ENCODE results near the gene PLA2G5. TPM values are rescaled to one million over a fixed set of nuclear protein-coding genes. Genes with fewer than 3 reads are reported as not detected.

Gene PLA2G5
- total and polyA plus RNA-seq, 2 of the 8 experiments (the other 6 are each of a cell fraction or from before 2014, with no cell fraction given): 0.05 TPM; not detected in 1

- H3K4me2 ChIP-seq (ENCODE audit: insufficient read depth in 1 of 2, low read depth in 2 of 2, low read length in 2 of 2): no peak overlapping the region
- no peak overlapping the region for H3K4me3 ChIP-seq (ENCODE audit: extremely low read depth in 1 of 4, insufficient read depth in 2 of 4, low read depth in 3 of 4, low read length in 4 of 4)
- H4K8ac ChIP-seq (ENCODE audit: extremely low read depth, insufficient read depth, low read length): no peak overlapping the region
- H2BK20ac ChIP-seq (ENCODE audit: low read length): no peak overlapping the region
- H3K36me3 ChIP-seq (ENCODE audit: control insufficient read depth in 2 of 4, insufficient read depth in 4 of 4, low read length in 3 of 4): no peaks in the 10 kb centered on the region
- 97% methylated on average over 2 of the region's 2 CpGs; no CpG with 5 or more reads in 1 of the 2 experiments for WGBS, 2 experiments (ENCODE audit: extremely low coverage in 1 of 2, insufficient coverage in 1 of 2, insufficient read length in 1 of 2, insufficient replicate concordance in 2 of 2, low coverage in 1 of 2, low lambda C conversion rate in 2 of 2, missing lambda C conversion rate in 1 of 2)
- H2BK120ac ChIP-seq (replicated peaks; ENCODE audit: low read depth, low read length): no peak overlapping the region
- FAIRE-seq: no peak
- no peak overlapping the region for H2BK12ac ChIP-seq (ENCODE audit: low read depth, low read length)
- H3K27ac ChIP-seq (ENCODE audit: low read depth, low read length): no peak overlapping the region
- no peak overlapping the region for H3K4ac ChIP-seq (replicated peaks; ENCODE audit: insufficient read length, low read depth, low read length)
- no peaks in the 10 kb centered on the region for H4K20me1 ChIP-seq (replicated peaks in 1 of 2; ENCODE audit: control insufficient read depth in 1 of 2, insufficient read depth in 2 of 2, low read length in 2 of 2)
- no peak overlapping the region for H3K14ac ChIP-seq (ENCODE audit: insufficient read length)
- H3K9ac ChIP-seq (replicated peaks in 1 of 4; ENCODE audit: extremely low read depth in 1 of 4, low read depth in 3 of 4, low read length in 3 of 4): no peak overlapping the region
- H2BK15ac ChIP-seq (ENCODE audit: low read length): no peak overlapping the region
- no peak overlapping the region for H4K5ac ChIP-seq (ENCODE audit: insufficient read length, low read depth, low read length)
- no peak overlapping the region for H2AFZ ChIP-seq (ENCODE audit: low read length)
- no peaks in the 10 kb centered on the region for H3K79me2 ChIP-seq (ENCODE audit: control insufficient read depth in 1 of 2, insufficient read depth in 2 of 2, low read length in 2 of 2)
- no peak overlapping the region for H2BK5ac ChIP-seq (ENCODE audit: low read depth, low read length)
- H2AK5ac ChIP-seq (ENCODE audit: low read depth, low read length): no peak overlapping the region
- H3K23ac ChIP-seq (ENCODE audit: insufficient read length): no peak overlapping the region
- H3K4me1 ChIP-seq (replicated peaks in 1 of 4; ENCODE audit: control insufficient read depth in 3 of 4, insufficient read depth in 4 of 4, low read length in 3 of 4): no peaks in the 10 kb centered on the region
- DNase-seq (ENCODE audit: low read depth in 1 of 2, low spot score in 2 of 2): no peak
- no peaks in the 10 kb centered on the region; a peak in 1 of 7 replicates for H3K27me3 ChIP-seq (replicated peaks in 1 of 4; ENCODE audit: control insufficient read depth in 3 of 4, extremely low read depth in 1 of 4, insufficient read depth in 3 of 4, low read length in 3 of 4)
- H3K9me3 ChIP-seq (ENCODE audit: insufficient read depth in 2 of 2, low read depth in 1 of 2, low read length in 1 of 2): 0 out of 4 replicates have a peak, but pooled peaks cover 0 to 2% of the 10 kb centered on the region in 2 experiments
- H3K56ac ChIP-seq (replicated peaks; ENCODE audit: insufficient read length, low read depth, low read length): no peak overlapping the region
- H3K23me2 ChIP-seq (ENCODE audit: low read depth, low read length): no peaks in the 10 kb centered on the region
- H3K18ac ChIP-seq (ENCODE audit: extremely low read depth, low read length): no peak overlapping the region
- POLR2A ChIA-PET (ENCODE audit: partially characterized antibody): no interaction called here
- CTCF ChIA-PET (ENCODE audit: partially characterized antibody): no interaction called here
- H4K91ac ChIP-seq (replicated peaks; ENCODE audit: insufficient read length, low read length): no peak overlapping the region
- H3K79me1 ChIP-seq (ENCODE audit: low read depth, low read length): no peaks in the 10 kb centered on the region
- TF ChIP-seq NRF1 (IDR thresholded peaks at IDR 0.05; ENCODE audit: low read depth, low read length): no peak
- TF ChIP-seq POLR2AphosphoS5 (IDR thresholded peaks at IDR 0.05; ENCODE audit: low read depth, low read length): no peak
- no peak for TF ChIP-seq JUND (IDR thresholded peaks at IDR 0.05; ENCODE audit: low read length)
- no peak for TF ChIP-seq SRF (IDR thresholded peaks at IDR 0.05; ENCODE audit: low read depth, low read length)
- no peak for TF ChIP-seq TEAD4 (IDR thresholded peaks at IDR 0.05; ENCODE audit: low read depth, low read length)
- no peak for TF ChIP-seq POU5F1 (IDR thresholded peaks at IDR 0.05; ENCODE audit: low read depth, low read length)
- TF ChIP-seq ZNF274 (IDR thresholded peaks at IDR 0.05; ENCODE audit: borderline replicate concordance, extremely low read depth, low read length): no peak
- no peak for TF ChIP-seq HDAC6 (IDR thresholded peaks at IDR 0.05; ENCODE audit: low read depth, low read length)
- TF ChIP-seq BCL11A (IDR thresholded peaks at IDR 0.05; ENCODE audit: low read depth in 2 of 2, low read length in 2 of 2): no peak
- TF ChIP-seq RAD21 (IDR thresholded peaks at IDR 0.05 in 1 of 2, conservative IDR thresholded peaks at IDR 0.05 in 1 of 2; ENCODE audit: low read depth in 2 of 2, low read length in 2 of 2): no peak
- TF ChIP-seq TAF7 (optimal IDR thresholded peaks at IDR 0.05; ENCODE audit: borderline replicate concordance, low read depth, low read length): no peak
- TF ChIP-seq RNF2 (IDR thresholded peaks at IDR 0.05; ENCODE audit: borderline replicate concordance, low read depth, low read length, missing control alignments, poor library complexity, severe bottlenecking): no peak
- no peak for TF ChIP-seq SP2 (IDR thresholded peaks at IDR 0.05; ENCODE audit: low read length)
- no peak for TF ChIP-seq CREB1 (IDR thresholded peaks at IDR 0.05)
Measured at GRCh38 chr1:20031836-20032235, 38.2 kb upstream of the PLA2G5 start.
